Measurements from ENCODE around the gene PRPS1L1. TPM values are rescaled to one million over a fixed set of nuclear protein-coding genes. Genes with fewer than 3 reads are reported as not detected.

The PRPS1L1 gene
- total RNA-seq, 1 donor from 2014 or later, result not detected

Other genes starting within 250 kb of the PRPS1L1 start
- 86.9 TPM for gene SNX13, start 87.4 kb downstream of the PRPS1L1 start, total RNA-seq

All from occipital lobe (tissue), 1 donor.